Ovary (tissue), 3 donors: ENCODE measurements around the gene MAP2K7.

ENCODE experiments used
- EP300 ChIP-seq: sonication (generic); formaldehyde crosslinking; IDR thresholded peaks from one replicate; pipeline ENCODE4 v1.6.1; 2017; ENCODE audit warnings: antibody characterized with exemption
- POLR2A ChIP-seq: fragments of 450-650 bp; IDR thresholded peaks from one replicate; pipeline ENCODE4 v1.6.1; 2017; ENCODE audit warnings: antibody characterized with exemption, mild to moderate bottlenecking, moderate library complexity
- TF ChIP-seq, protein P1 (sequence below), 3 donors: fragments of 450-650 bp in 2 of 3; fragments of 200-600 bp in 1 of 3; IDR thresholded peaks; one replicate each; pipeline versions ENCODE4 v1.5.1 to v1.8.0; 2016 to 2022; ENCODE audit warnings: antibody characterized with exemption in 3 of 3, mild to moderate bottlenecking in 1 of 3
- donor health status: DM: no; HTN: no; CAD: no.

- TF ChIP-seq, protein P1, sequence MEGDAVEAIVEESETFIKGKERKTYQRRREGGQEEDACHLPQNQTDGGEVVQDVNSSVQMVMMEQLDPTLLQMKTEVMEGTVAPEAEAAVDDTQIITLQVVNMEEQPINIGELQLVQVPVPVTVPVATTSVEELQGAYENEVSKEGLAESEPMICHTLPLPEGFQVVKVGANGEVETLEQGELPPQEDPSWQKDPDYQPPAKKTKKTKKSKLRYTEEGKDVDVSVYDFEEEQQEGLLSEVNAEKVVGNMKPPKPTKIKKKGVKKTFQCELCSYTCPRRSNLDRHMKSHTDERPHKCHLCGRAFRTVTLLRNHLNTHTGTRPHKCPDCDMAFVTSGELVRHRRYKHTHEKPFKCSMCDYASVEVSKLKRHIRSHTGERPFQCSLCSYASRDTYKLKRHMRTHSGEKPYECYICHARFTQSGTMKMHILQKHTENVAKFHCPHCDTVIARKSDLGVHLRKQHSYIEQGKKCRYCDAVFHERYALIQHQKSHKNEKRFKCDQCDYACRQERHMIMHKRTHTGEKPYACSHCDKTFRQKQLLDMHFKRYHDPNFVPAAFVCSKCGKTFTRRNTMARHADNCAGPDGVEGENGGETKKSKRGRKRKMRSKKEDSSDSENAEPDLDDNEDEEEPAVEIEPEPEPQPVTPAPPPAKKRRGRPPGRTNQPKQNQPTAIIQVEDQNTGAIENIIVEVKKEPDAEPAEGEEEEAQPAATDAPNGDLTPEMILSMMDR (IDR thresholded peaks at IDR 0.05): no peak
- TF ChIP-seq POLR2A (no peak), EP300 (no peak)
Observed at GRCh38 chr19:7959211-7959610, 55.5 kb downstream of the MAP2K7 start.
